DMS53 treated with DMSO at 0.1 percent for 48 hours (cell line): Measurements from ENCODE around the gene TNRC18.
"Not testable (repeated sequence)": the region's sequence is repeated elsewhere in the genome, so short reads cannot be mapped to it uniquely, and the experiment has no call there.

Experiments
- DNase-seq: peaks from one replicate; lab custom pipeline; 2025; ENCODE audit not compliant: unreplicated experiment; lab: John Stamatoyannopoulos, UW

The TNRC18 gene

GRCh38 chr7:5295039-5296014 lies 128.3 kb downstream of the TNRC18 start:
- DNase-seq = no peak

GRCh38 chr7:5294169-5294987 lies 129.3 kb downstream of the TNRC18 start:
- no peak for DNase-seq

- not testable (repeated sequence) for DNase-seq
Observed at GRCh38 chr7:5291711-5292335, 131.8 kb downstream of the TNRC18 start.

- DNase-seq = no peak
Observed at GRCh38 chr7:5291301-5291700, 132.3 kb downstream of the TNRC18 start.

- DNase-seq = no peak
Observed at GRCh38 chr7:5289355-5289754, 134.3 kb downstream of the TNRC18 start.

GRCh38 chr7:5288560-5288959 lies 135.1 kb downstream of the TNRC18 start:
- not testable (repeated sequence) for DNase-seq

GRCh38 chr7:5287802-5288201 lies 135.8 kb downstream of the TNRC18 start:
- no peak for DNase-seq

GRCh38 chr7:5287373-5287772 lies 136.3 kb downstream of the TNRC18 start:
- not testable (repeated sequence) for DNase-seq

GRCh38 chr7:5286933-5287332 lies 136.7 kb downstream of the TNRC18 start:
- no peak for DNase-seq

GRCh38 chr7:5284304-5285281 lies 139.0 kb downstream of the TNRC18 start:
- peak; percentile 94 for DNase-seq

GRCh38 chr7:5283421-5284303 lies 140.0 kb downstream of the TNRC18 start:
- DNase-seq = peak; percentile 31

GRCh38 chr7:5282543-5283316 lies 140.9 kb downstream of the TNRC18 start, which contains the start of gene SLC29A4:
SLC29A4 (plus strand) TSS chr7:5282943; CDS start chr7:5287817, 4,874 bp downstream.
- DNase-seq = no peak

- not testable (repeated sequence) for DNase-seq
Observed at GRCh38 chr7:5281598-5282500, 141.8 kb downstream of the TNRC18 start.

GRCh38 chr7:5279734-5280133 lies 143.9 kb downstream of the TNRC18 start:
- DNase-seq = no peak

- DNase-seq = no peak
Observed at GRCh38 chr7:5278766-5279165, 144.9 kb downstream of the TNRC18 start.

- no peak for DNase-seq
Observed at GRCh38 chr7:5276611-5277010, 147.0 kb downstream of the TNRC18 start.

GRCh38 chr7:5276123-5276522 lies 147.5 kb downstream of the TNRC18 start:
- DNase-seq = not testable (repeated sequence)
